Subcutaneous adipose tissue (tissue), 4 donors: ENCODE data around the gene BBLN. TPM values are rescaled to one million over a fixed set of nuclear protein-coding genes. Genes with fewer than 3 reads are reported as not detected.

Experiments
- CTCF ChIP-seq: fragments of 450-650 bp; IDR thresholded peaks from one replicate; pipeline ENCODE4 v1.5.1; 2016; ENCODE audit warnings: low read depth, mild to moderate bottlenecking, control low read depth, antibody characterized with exemption, moderate library complexity
- total RNA-seq, 4 donors: library from RNA; depleted of rRNA; stranded (reverse); fragments of >200 nt; gene quantifications; one replicate each; pipeline ENCODE4 v1.1.0, GENCODE V29; 2016

Gene BBLN
- total RNA-seq, 4 donors from 2014 or later = 57.7 to 307 (median 228) TPM

- TF ChIP-seq CTCF = no peak
Observed at GRCh38 chr9:128206916-128207910, 47.1 kb downstream of the BBLN start.

DNA sequence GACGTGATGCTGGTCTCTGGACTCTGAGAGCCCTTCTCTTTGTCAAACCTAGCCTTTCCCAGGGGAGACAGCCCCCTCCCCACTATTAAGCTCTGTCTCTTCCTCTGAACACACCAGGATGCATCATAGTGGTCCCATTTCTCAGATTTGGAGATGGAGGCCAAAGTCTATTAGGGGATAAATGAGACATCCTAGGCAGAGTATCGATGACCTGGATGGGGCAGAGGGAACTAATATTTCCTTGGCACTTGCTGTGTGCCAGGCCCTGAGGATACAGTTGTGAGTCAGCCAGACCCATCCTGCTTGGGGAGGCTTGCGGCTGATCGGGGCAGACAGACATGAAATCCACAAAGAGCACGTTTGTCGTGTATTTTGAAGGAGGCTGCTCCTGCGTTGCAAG, 48.3 kb downstream of the BBLN start:
- no peak for TF ChIP-seq CTCF

GRCh38 chr9:128208946-128209669, 49.0 kb downstream of the BBLN start:
- TF ChIP-seq CTCF = no peak

DNA sequence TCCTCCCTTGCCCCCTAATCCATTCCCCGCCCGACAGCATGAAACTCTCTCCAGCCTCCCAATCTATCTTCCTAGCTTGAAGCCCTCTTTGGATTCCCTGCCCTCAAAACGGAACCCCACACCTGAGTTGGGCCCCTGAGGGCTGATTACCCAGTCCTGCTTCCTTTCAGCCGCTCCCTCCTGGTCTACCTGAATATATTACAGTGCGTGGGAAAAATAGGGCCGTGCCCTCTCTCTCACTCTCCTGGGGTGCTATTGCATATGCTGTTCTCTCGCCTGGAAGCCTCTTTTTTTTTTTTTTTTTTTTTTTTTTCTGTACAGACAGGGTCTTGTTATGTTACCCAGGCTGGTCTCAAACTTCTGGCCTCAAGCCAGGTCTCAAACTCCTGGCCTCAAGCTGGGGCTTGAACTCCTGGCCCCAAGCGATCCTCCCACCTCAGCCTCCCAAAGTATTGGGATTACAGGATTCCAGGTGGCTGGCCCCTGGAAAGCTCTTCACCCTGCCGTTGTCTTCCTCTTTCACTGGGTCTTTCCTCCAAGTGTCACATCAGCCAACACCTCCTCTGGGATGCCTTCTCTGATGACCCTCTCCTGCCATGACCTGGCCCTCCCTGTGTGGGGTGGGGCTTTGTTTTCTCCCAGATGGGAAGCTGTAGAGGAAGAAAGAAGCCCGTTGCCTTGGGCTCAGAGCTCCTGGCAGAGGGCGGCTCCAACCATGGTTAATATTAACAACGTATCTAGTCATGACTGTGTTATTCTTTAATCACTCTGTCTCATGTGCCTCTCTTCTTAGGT, 51.3 kb downstream of the BBLN start:
- TF ChIP-seq CTCF = no peak

GRCh38 chr9:128211981-128212281, 51.9 kb downstream of the BBLN start:
- TF ChIP-seq CTCF = no peak

Other genes with a start within 250 kb of the BBLN start
- 10 to 100 TPM in 3 of 4 donors, 1 to 10 TPM in 1; 9.6 to 39.1 (median 21.4) TPM for gene ST6GALNAC4, start 243.2 kb upstream of the BBLN start, total RNA-seq
- 1 to 10 TPM in 2 of 4 donors, under 1 TPM in 1, not detected in 1; 0.44 to 2.3 (median 1.0) TPM for gene PIP5KL1, start 229.5 kb upstream of the BBLN start, total RNA-seq
- gene DPM2, start 222.4 kb upstream of the BBLN start, total RNA-seq = 10 to 100 TPM in 2 of 4 donors, 1 to 10 TPM in 2; 7.5 to 14.2 (median 9.6) TPM
- gene EEIG1, start 179.3 kb upstream of the BBLN start, total RNA-seq = 10 to 100 TPM in 1 of 4 donors, 1 to 10 TPM in 3; 4.8 to 21.2 (median 8.1) TPM
- 1 to 10 TPM; 3.6 to 9.5 (median 8.9) TPM for gene NAIF1, start 92.9 kb upstream of the BBLN start, total RNA-seq
- 10 to 100 TPM; 13.4 to 60.1 (median 19.5) TPM for gene SLC25A25, start 92.0 kb upstream of the BBLN start, total RNA-seq
- gene PTGES2, start 32.5 kb upstream of the BBLN start, total RNA-seq = 10 to 100 TPM; 24.5 to 40.3 (median 25.8) TPM
- 1 to 10 TPM in 1 of 4 donors, not detected in 3; 1.6 TPM for gene LCN2, start 10.8 kb upstream of the BBLN start, total RNA-seq
- gene CIZ1, start 31.3 kb downstream of the BBLN start, total RNA-seq = 100 to 1,000 TPM in 1 of 4 donors, 10 to 100 TPM in 3; 46.0 to 103 (median 59.9) TPM
- 10 to 100 TPM; 22.8 to 53.5 (median 44.5) TPM for gene DNM1, start 43.1 kb downstream of the BBLN start, total RNA-seq
- 100 to 1,000 TPM in 2 of 4 donors, 10 to 100 TPM in 2; 70.0 to 123 (median 86.2) TPM for gene GOLGA2, start 115.7 kb downstream of the BBLN start, total RNA-seq
- 10 to 100 TPM; 25.6 to 28.6 (median 26.9) TPM for gene SWI5, start 116.0 kb downstream of the BBLN start, total RNA-seq
- 10 to 100 TPM in 1 of 4 donors, 1 to 10 TPM in 3; 7.2 to 10.5 (median 8.7) TPM for gene TRUB2, start 162.2 kb downstream of the BBLN start, total RNA-seq
- 10 to 100 TPM; 20.1 to 51.1 (median 23.2) TPM for gene COQ4, start 162.6 kb downstream of the BBLN start, total RNA-seq
- gene SLC27A4, start 180.3 kb downstream of the BBLN start, total RNA-seq = 10 to 100 TPM; 10.1 to 17.3 (median 12.3) TPM
- 10 to 100 TPM; 17.8 to 20.9 (median 19.7) TPM for gene URM1, start 211.1 kb downstream of the BBLN start, total RNA-seq